SKM-1 treated with dmso at 0.1 percent for 144 hours (cell line): ENCODE data around the gene COL4A1.

Experiments
- DNase-seq: peaks from one replicate; lab custom pipeline; 2025; ENCODE audit not compliant: unreplicated experiment; lab: John Stamatoyannopoulos, UW

Gene COL4A1

GRCh38 chr13:110261166-110262081, 45.5 kb downstream of the COL4A1 start:
- no peak for DNase-seq

- no peak for DNase-seq
Observed at GRCh38 chr13:110259651-110260050, 47.3 kb downstream of the COL4A1 start.

- no peak for DNase-seq
Observed at GRCh38 chr13:110258876-110259631, 47.9 kb downstream of the COL4A1 start.

- DNase-seq: no peak
Observed at GRCh38 chr13:110257408-110257807, 49.5 kb downstream of the COL4A1 start.

- DNase-seq: no peak
Observed at GRCh38 chr13:110256126-110256905, 50.6 kb downstream of the COL4A1 start.

- DNase-seq: no peak
Observed at GRCh38 chr13:110254751-110255553, 52.0 kb downstream of the COL4A1 start.

- no peak for DNase-seq
Observed at GRCh38 chr13:110254151-110254679, 52.7 kb downstream of the COL4A1 start.

- DNase-seq: no peak
Observed at GRCh38 chr13:110251193-110251819, 55.7 kb downstream of the COL4A1 start.

GRCh38 chr13:110250258-110250891, 56.6 kb downstream of the COL4A1 start:
- DNase-seq: no peak

GRCh38 chr13:110249326-110249725, 57.6 kb downstream of the COL4A1 start:
- no peak for DNase-seq

- no peak for DNase-seq
Observed at GRCh38 chr13:110248449-110249143, 58.4 kb downstream of the COL4A1 start.

- no peak for DNase-seq
Observed at GRCh38 chr13:110246530-110246929, 60.4 kb downstream of the COL4A1 start.

GRCh38 chr13:110245416-110245899, 61.5 kb downstream of the COL4A1 start:
- no peak for DNase-seq

- no peak for DNase-seq
Observed at GRCh38 chr13:110244976-110245375, 62.0 kb downstream of the COL4A1 start.

- DNase-seq: no peak
Observed at GRCh38 chr13:110244071-110244830, 62.7 kb downstream of the COL4A1 start.

GRCh38 chr13:110242615-110243014, 64.3 kb downstream of the COL4A1 start:
- no peak for DNase-seq

- DNase-seq: no peak
Observed at GRCh38 chr13:110240943-110241342, 66.0 kb downstream of the COL4A1 start.

- no peak for DNase-seq
Observed at GRCh38 chr13:110240352-110240751, 66.6 kb downstream of the COL4A1 start.
